HG02642 (cell line): ENCODE measurements around the gene CD300C.
"Not testable (repeated sequence)": the region's sequence is repeated elsewhere in the genome, so short reads cannot be mapped to it uniquely, and the experiment has no call there.

ENCODE experiments used
- ATAC-seq: cut with Tn5 transposase; IDR thresholded peaks from one replicate; pipeline ENCODE4 v1.9.1; 2021; ENCODE audit warnings: mild to moderate bottlenecking; ENCODE audit not compliant: unreplicated experiment, poor library complexity

Gene CD300C

GRCh38 chr17:74545843-74546230 is at the start of gene CD300C:
Gene CD300C, minus strand, starts transcription at chr17:74546115. Its CDS starts 333 bp downstream, at chr17:74545782.
- ATAC-seq = no peak

- ATAC-seq = no peak
These were observed 49.3 kb upstream of the CD300C start for GRCh38 chr17:74595037-74595750.

GRCh38 chr17:74592087-74592990 is 46.4 kb upstream of the CD300C start, which contains the start of gene CD300LD:
Gene CD300LD, minus strand, starts transcription at chr17:74592283. Its CDS starts 81 bp downstream, at chr17:74592202.
- no peak for ATAC-seq

GRCh38 chr17:74591503-74591902 is 45.6 kb upstream of the CD300C start:
- no peak for ATAC-seq

- ATAC-seq = no peak
These were observed 39.8 kb upstream of the CD300C start for GRCh38 chr17:74585711-74586110.

GRCh38 chr17:74584292-74585060 is 38.6 kb upstream of the CD300C start:
- ATAC-seq = no peak

- no peak for ATAC-seq
These were observed 36.7 kb upstream of the CD300C start for GRCh38 chr17:74582633-74583032.

- no peak for ATAC-seq
These were observed 34.0 kb upstream of the CD300C start for GRCh38 chr17:74579900-74580299.

GRCh38 chr17:74578979-74579378 is 33.1 kb upstream of the CD300C start:
- no peak for ATAC-seq

- no peak for ATAC-seq
These were observed 28.7 kb upstream of the CD300C start for GRCh38 chr17:74574489-74575142.

GRCh38 chr17:74573635-74574034 is 27.7 kb upstream of the CD300C start:
- not testable (repeated sequence) for ATAC-seq

GRCh38 chr17:74573169-74573568 is 27.3 kb upstream of the CD300C start:
- no peak for ATAC-seq

- ATAC-seq = no peak
These were observed 25.8 kb upstream of the CD300C start for GRCh38 chr17:74571621-74572270.

- ATAC-seq = no peak
These were observed 23.4 kb upstream of the CD300C start for GRCh38 chr17:74569020-74570003.

- no peak for ATAC-seq
These were observed 22.4 kb upstream of the CD300C start for GRCh38 chr17:74568106-74568873.

- ATAC-seq = no peak
These were observed 21.5 kb upstream of the CD300C start, which contains the start of gene CD300H for GRCh38 chr17:74567397-74567796. Gene CD300H, minus strand, starts transcription at chr17:74567509.

- no peak for ATAC-seq
These were observed 20.3 kb upstream of the CD300C start for GRCh38 chr17:74566132-74566753.
